Aortic smooth muscle cell (primary cell): ENCODE results near the gene KRTAP5-3. TPM values are rescaled to one million over a fixed set of nuclear protein-coding genes. Genes with fewer than 3 reads are reported as not detected.

ENCODE experiments used
- total RNA-seq: library from RNA; depleted of rRNA; stranded (reverse); fragments of >200 nt; gene quantifications from 2 replicates; pipeline ENCODE4 v1.2.3, GENCODE V29; 2014

Gene KRTAP5-3
- total RNA-seq = not detected in 2 replicates

GRCh38 chr11:1608363-1608762 is at the start of gene KRTAP5-3:
Gene KRTAP5-3, minus strand, starts transcription at chr11:1608463. Its CDS starts 78 bp downstream, at chr11:1608385.

GRCh38 chr11:1629326-1630185 is 21.3 kb upstream of the KRTAP5-3 start, which contains the start of gene KRTAP5-5:
Gene KRTAP5-5, plus strand, starts transcription at chr11:1629775. Its CDS starts 66 bp downstream, at chr11:1629841.

GRCh38 chr11:1622086-1622485 is 13.8 kb upstream of the KRTAP5-3 start, which contains the start of gene KRTAP5-4:
Gene KRTAP5-4, minus strand, starts transcription at chr11:1622138. Its CDS starts 45 bp downstream, at chr11:1622093.

GRCh38 chr11:1597994-1598380 is 10.3 kb downstream of the KRTAP5-3 start, which contains the start of gene KRTAP5-2:
Gene KRTAP5-2, minus strand, starts transcription at chr11:1598294. Its CDS starts 44 bp downstream, at chr11:1598250.

GRCh38 chr11:1584661-1585370 is 23.4 kb downstream of the KRTAP5-3 start, which contains the start of gene KRTAP5-1:
Gene KRTAP5-1, minus strand, starts transcription at chr11:1585283. Its CDS starts 34 bp downstream, at chr11:1585249.

GRCh38 chr11:1572197-1573076 is 35.8 kb downstream of the KRTAP5-3 start, which contains the start of gene DUSP8:
Gene DUSP8, minus strand, starts transcription at chr11:1572271. Its CDS starts 6,445 bp downstream, at chr11:1565826.

Other genes starting within 250 kb of the KRTAP5-3 start
- 0.12 and 0.26 TPM in 2 replicates for gene BRSK2, start 218.5 kb downstream of the KRTAP5-3 start, total RNA-seq
- 31.6 TPM in 2 replicates for gene MOB2, start 121.7 kb downstream of the KRTAP5-3 start, total RNA-seq
- 0.40 and 0.62 TPM in 2 replicates for gene DUSP8, start 36.2 kb downstream of the KRTAP5-3 start, total RNA-seq
- gene KRTAP5-1, start 23.2 kb downstream of the KRTAP5-3 start, total RNA-seq = not detected in 2 replicates
- gene KRTAP5-2, start 10.2 kb downstream of the KRTAP5-3 start, total RNA-seq = not detected in 2 replicates
- gene KRTAP5-4, start 13.7 kb upstream of the KRTAP5-3 start, total RNA-seq = 0.19 TPM in 1 of 2 replicates, not detected in the other
- gene KRTAP5-5, start 21.3 kb upstream of the KRTAP5-3 start, total RNA-seq = not detected in 2 replicates
- not detected in 2 replicates for gene KRTAP5-6, start 88.7 kb upstream of the KRTAP5-3 start, total RNA-seq
- gene IFITM10, start 142.1 kb upstream of the KRTAP5-3 start, total RNA-seq = 4.5 and 7.7 TPM in 2 replicates
- 538 and 658 TPM in 2 replicates for gene CTSD, start 155.5 kb upstream of the KRTAP5-3 start, total RNA-seq
- 0.26 TPM in 1 of 2 replicates, not detected in the other for gene SYT8, start 226.5 kb upstream of the KRTAP5-3 start, total RNA-seq
- not detected in 2 replicates for gene TNNI2, start 230.5 kb upstream of the KRTAP5-3 start, total RNA-seq
- gene LSP1, start 244.6 kb upstream of the KRTAP5-3 start, total RNA-seq = 6.7 and 18.2 TPM in 2 replicates